Measurements from ENCODE around the gene BTBD9.

DNA sequence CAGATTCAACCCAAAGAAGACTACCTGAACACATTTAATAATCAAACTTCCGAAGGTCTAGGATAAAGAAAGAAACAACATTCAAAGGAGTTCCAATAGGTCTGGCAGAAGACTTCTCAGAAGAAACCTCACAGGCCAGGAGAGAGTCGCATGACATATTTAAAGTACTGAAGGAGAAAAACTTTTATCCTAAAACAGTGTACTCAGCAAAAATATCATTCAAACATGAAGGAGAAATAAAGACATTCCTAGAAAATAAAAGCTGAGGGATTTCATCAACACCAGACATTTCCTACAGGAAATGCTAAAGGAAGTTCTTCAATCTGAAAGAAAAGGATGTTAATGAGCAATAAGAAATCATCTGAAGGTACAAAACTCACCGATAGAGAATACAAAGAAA lies 108.6 kb downstream of the BTBD9 start:
- no peak for TF ChIP-seq TAF1 (IDR thresholded peaks at IDR 0.05; ENCODE audit: borderline replicate concordance, low read depth, low read length)
- no peak for TF ChIP-seq POLR2AphosphoS5 (IDR thresholded peaks at IDR 0.05; ENCODE audit: low read depth, low read length)
